COLO668 (cell line): ENCODE data around the gene NELFB.

Experiments
- DNase-seq: peaks from one replicate; lab custom pipeline; 2025; ENCODE audit not compliant: unreplicated experiment; lab: John Stamatoyannopoulos, UW

Gene NELFB

GRCh38 chr9:137302449-137303150 is 47.5 kb downstream of the NELFB start:
- DNase-seq = peak; percentile 91

GRCh38 chr9:137303151-137303892 is 48.2 kb downstream of the NELFB start:
- DNase-seq = no peak

- peak; percentile 31 for DNase-seq
Measured at GRCh38 chr9:137303893-137304382, 48.8 kb downstream of the NELFB start.

GRCh38 chr9:137304383-137305059 is 49.4 kb downstream of the NELFB start:
- DNase-seq = peak; percentile 38

GRCh38 chr9:137305060-137305797 is 50.1 kb downstream of the NELFB start:
- peak; percentile 82 for DNase-seq

- no peak for DNase-seq
Measured at GRCh38 chr9:137305798-137306065, 50.6 kb downstream of the NELFB start.

- no peak for DNase-seq
Measured at GRCh38 chr9:137306066-137306849, 51.1 kb downstream of the NELFB start.

- DNase-seq = no peak
Measured at GRCh38 chr9:137306850-137307254, 51.7 kb downstream of the NELFB start.

GRCh38 chr9:137307255-137308056 is 52.3 kb downstream of the NELFB start:
- peak; percentile 53 for DNase-seq

GRCh38 chr9:137308057-137308619 is 53.0 kb downstream of the NELFB start:
- no peak for DNase-seq

- peak; percentile 33 for DNase-seq
Measured at GRCh38 chr9:137309368-137310188, 54.5 kb downstream of the NELFB start.

- peak; percentile 86 for DNase-seq
Measured at GRCh38 chr9:137310189-137311052, 55.3 kb downstream of the NELFB start.

- peak; percentile 96 for DNase-seq
Measured at GRCh38 chr9:137311171-137311985, 56.3 kb downstream of the NELFB start.

- DNase-seq = no peak
Measured at GRCh38 chr9:137311986-137312851, 57.1 kb downstream of the NELFB start.

GRCh38 chr9:137312852-137313325 is 57.8 kb downstream of the NELFB start:
- DNase-seq = no peak
